HEK293T (cell line): ENCODE data around the gene ZNF319.

Experiments used
- CTCF ChIA-PET: fragments of 350-600 bp; formaldehyde crosslinking; extraction: SDS; loops from one replicate; lab custom pipeline; 2021; ENCODE audit warnings: antibody characterized with exemption, inconsistent platforms; lab: Yijun Ruan, JAX
- POLR2A ChIA-PET: fragments of 350-600 bp; formaldehyde crosslinking; extraction: SDS; loops from one replicate; lab custom pipeline; 2020; ENCODE audit warnings: antibody characterized with exemption, inconsistent platforms; lab: Yijun Ruan, JAX
- DNase-seq: peaks from one replicate; pipeline ENCODE4 v3.0.0; 2012; ENCODE audit warnings: mixed read lengths; ENCODE audit errors: extremely low spot score
- ARNT ChIP-seq: fragments of 450-650 bp; IDR thresholded peaks from 2 replicates; pipeline ENCODE4 v1.6.1; 2017; ENCODE audit warnings: mild to moderate bottlenecking
- BHLHE40 ChIP-seq: fragments of 450-650 bp; IDR thresholded peaks from 2 replicates; pipeline ENCODE4 v1.6.1; 2016; ENCODE audit warnings: mild to moderate bottlenecking, moderate library complexity, borderline replicate concordance
- CTBP1 ChIP-seq: fragments of 450-650 bp; IDR thresholded peaks from 2 replicates; pipeline ENCODE4 v1.6.1; 2016; ENCODE audit warnings: borderline replicate concordance
- ELF4 ChIP-seq: fragments of 450-650 bp; IDR thresholded peaks from 2 replicates; pipeline ENCODE4 v1.6.1; 2017; ENCODE audit warnings: antibody characterized with exemption
- FOXA1 ChIP-seq: fragments of 450-650 bp; IDR thresholded peaks from 2 replicates; pipeline ENCODE4 v1.6.1; 2016; ENCODE audit warnings: mild to moderate bottlenecking
- FOXK2 ChIP-seq: fragments of 450-650 bp; IDR thresholded peaks from 2 replicates; pipeline ENCODE4 v1.6.1; 2016; ENCODE audit warnings: mild to moderate bottlenecking
- FOXM1 ChIP-seq: fragments of 450-650 bp; IDR thresholded peaks from 2 replicates; pipeline ENCODE4 v1.6.1; 2017; ENCODE audit warnings: mild to moderate bottlenecking, borderline replicate concordance
- HDGF ChIP-seq: fragments of 450-650 bp; IDR thresholded peaks from 2 replicates; pipeline ENCODE4 v1.6.1; 2017; ENCODE audit warnings: antibody characterized with exemption, borderline replicate concordance
- L3MBTL2 ChIP-seq: fragments of 450-650 bp; conservative IDR thresholded peaks from 2 replicates; pipeline ENCODE4 v1.6.1; 2016; ENCODE audit warnings: mild to moderate bottlenecking
- LEF1 ChIP-seq: fragments of 450-650 bp; IDR thresholded peaks from 2 replicates; pipeline ENCODE4 v1.6.1; 2017; ENCODE audit warnings: mild to moderate bottlenecking, borderline replicate concordance
- NFRKB ChIP-seq: fragments of 450-650 bp; IDR thresholded peaks from 2 replicates; pipeline ENCODE4 v1.6.1; 2016; ENCODE audit warnings: mild to moderate bottlenecking, moderate library complexity
- SP1 ChIP-seq: fragments of 450-650 bp; IDR thresholded peaks from 2 replicates; pipeline ENCODE4 v1.6.1; 2017
- SUZ12 ChIP-seq: fragments of 450-650 bp; IDR thresholded peaks from 2 replicates; pipeline ENCODE4 v1.6.1; 2016; ENCODE audit warnings: mild to moderate bottlenecking
- TARDBP ChIP-seq: fragments of 450-650 bp; IDR thresholded peaks from 2 replicates; pipeline ENCODE4 v1.6.1; 2016
- ZNF384 ChIP-seq: fragments of 450-650 bp; IDR thresholded peaks from 2 replicates; pipeline ENCODE4 v1.6.1; 2016
- TF ChIP-seq, protein P1 (sequence below): fragments of 450-650 bp; IDR thresholded peaks from 2 replicates; pipeline ENCODE4 v1.6.1; 2016

ZNF319 gene

DNA sequence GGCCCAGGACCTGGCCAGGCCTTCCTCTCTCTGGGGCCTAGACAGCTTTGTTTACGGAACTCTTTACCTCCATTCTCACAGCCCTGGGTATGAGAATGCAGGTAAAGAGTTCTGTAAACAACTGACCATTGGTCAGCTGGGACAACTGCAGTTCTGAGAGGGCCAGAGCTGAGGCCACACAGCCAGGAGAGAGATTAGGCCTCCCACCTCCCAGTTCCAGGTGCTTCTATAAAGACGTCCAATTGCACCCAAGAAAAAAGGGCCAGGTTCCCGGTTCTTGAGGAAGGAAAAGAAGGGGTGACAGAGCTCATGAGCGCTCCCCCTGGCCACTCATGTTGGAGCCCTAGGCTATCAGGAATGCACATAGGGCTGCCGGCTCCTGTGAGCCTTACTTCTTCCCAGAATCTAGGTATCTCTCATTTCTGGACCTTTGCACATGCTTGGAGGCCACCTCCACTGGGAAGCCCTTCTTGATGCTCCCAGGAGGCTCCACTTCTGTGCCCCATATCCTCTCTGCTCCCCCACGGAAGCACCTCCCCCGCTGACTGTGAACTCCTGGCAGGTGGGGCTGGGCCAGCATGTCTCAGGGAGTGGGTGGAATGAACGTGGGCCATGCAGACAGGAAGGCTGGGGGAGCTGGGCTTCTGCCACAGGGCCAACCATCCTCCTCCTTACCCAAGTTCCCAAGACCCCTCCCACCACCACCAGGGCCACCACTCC is 42.6 kb downstream of the ZNF319 start:
- TF ChIP-seq FOXM1 (no peak), ARNT (no peak), L3MBTL2 (no peak), ZNF384 (no peak), HDGF (no peak)
- ChIA-PET CTCF (no interaction called here), POLR2A (no interaction called here)
- no peak for DNase-seq

DNA sequence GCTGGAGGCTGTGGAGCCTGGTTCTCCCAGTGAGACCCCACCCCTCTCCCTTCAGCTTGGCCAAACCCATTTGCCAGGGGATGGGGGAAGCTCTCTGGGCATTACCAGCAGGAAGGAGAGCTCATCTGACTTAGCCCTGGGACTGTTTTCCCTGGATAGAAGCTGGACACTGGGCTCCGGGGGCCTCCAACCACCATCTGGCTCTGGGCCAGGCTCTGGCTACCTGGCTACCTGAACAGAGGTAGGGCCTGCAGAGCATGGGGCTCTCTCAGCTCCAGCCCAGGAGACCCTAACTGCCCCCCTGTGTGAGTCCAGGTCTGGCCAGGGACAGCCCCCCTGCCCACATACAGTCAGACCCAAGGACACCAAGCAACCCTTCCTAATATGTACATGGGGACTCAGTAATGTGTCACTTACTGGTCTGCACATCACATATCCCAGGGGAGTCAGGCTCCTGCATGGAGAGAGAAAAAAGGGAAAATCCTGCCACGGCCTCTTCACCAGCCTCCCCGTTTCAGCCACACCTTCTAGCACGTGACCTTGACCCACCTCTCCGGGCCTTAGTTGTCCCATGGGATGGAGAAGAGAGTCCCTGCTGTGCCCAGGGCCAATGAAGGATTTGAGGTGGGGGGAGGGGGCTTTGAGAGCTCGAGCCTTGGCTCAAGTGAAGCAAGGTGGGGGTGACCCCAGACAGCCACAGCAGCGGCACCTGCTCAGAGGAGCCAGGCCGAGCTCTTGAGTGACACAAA is 43.4 kb downstream of the ZNF319 start:
- ChIA-PET CTCF (no interaction called here), POLR2A (no interaction called here)
- no peak for TF ChIP-seq ARNT
- TF ChIP-seq LEF1 = no peak
- no peak for TF ChIP-seq HDGF
- no peak for TF ChIP-seq FOXM1
- no peak for TF ChIP-seq BHLHE40
- TF ChIP-seq CTBP1 = no peak
- TF ChIP-seq, protein P1, sequence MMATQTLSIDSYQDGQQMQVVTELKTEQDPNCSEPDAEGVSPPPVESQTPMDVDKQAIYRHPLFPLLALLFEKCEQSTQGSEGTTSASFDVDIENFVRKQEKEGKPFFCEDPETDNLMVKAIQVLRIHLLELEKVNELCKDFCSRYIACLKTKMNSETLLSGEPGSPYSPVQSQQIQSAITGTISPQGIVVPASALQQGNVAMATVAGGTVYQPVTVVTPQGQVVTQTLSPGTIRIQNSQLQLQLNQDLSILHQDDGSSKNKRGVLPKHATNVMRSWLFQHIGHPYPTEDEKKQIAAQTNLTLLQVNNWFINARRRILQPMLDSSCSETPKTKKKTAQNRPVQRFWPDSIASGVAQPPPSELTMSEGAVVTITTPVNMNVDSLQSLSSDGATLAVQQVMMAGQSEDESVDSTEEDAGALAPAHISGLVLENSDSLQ = no peak
- no peak for TF ChIP-seq SP1
- TF ChIP-seq FOXK2 = no peak
- no peak for TF ChIP-seq SUZ12
- TF ChIP-seq ELF4 = no peak
- no peak for TF ChIP-seq ZNF384
- DNase-seq = no peak

DNA sequence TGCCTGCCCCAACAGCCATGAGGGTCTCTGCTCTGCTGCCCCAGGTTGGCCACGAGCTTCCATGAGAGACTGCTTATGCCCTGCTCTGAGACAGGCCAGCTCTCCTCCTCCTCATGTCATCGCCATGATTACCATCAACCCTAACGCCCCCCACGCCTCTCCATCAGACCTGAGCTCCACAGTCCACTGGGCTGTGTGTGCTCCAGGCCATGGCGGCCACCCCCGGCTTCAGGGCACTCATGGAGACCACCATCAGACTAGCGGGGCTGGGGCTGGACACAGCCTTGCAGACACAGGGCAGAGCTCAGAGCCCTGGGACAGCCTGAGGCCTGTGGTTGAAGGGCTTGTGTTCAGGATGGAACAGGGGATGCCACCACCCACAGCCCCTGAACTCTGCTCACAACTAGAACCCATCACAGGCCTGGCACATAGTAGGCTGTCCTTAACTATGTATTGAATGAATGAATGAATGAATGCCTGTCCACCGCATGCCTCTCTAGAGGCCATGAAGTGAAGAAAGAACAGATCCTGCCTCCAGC is 44.1 kb downstream of the ZNF319 start:
- TF ChIP-seq SUZ12 = no peak
- no peak for DNase-seq
- CTCF ChIA-PET = no interaction called here
- POLR2A ChIA-PET = no interaction called here

DNA sequence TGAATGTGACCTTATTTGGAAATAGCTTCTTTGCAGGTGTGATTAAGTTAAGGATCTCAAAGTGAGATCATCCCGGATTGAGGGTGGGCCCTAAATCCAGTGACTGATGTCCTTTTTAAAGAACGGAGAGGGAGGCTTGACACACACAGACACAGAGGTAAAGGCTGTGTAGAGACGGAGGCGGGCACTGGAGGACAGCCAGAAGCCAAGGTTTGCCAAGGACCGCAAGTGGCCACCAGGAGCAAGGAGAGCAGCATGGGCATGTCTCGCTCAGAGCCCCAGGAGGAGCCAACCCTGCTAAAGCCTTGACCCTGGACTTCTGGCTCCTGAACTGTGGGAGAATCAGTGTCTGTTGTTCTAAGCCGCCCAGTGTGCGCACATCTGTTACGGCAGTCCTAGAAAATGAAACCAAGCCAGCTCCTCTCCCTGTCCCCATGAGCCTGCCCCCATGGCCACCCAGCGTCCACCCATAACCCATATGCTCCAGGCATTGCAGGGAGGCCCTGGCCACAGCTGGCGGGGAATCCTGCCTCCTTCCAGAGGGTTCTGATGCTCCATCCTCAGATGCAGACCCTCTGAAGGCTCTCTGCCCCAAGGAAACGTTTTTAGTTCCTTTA is 44.8 kb downstream of the ZNF319 start:
- POLR2A ChIA-PET = no interaction called here
- CTCF ChIA-PET = no interaction called here
- no peak for DNase-seq
- TF ChIP-seq LEF1 (no peak), ZNF384 (no peak)

DNA sequence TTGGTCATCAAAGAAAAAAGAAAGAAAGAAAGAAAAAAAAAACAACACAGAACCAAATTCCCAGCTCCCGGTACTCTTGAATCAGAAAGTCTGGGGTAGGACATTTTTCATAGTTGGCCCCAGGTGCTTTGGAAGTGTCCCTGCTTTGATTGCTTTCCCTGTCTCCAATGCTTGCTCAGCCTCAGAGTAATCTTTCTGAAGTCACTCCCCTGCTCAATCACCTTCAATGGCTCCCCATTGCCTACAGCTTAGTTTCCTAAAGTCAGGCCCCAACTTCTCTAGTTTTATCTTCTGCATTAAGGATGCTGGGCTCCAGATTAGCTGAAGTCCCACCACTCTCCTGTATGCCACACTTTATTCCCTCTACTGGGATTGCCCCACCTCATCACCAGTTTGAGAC is 46.6 kb downstream of the ZNF319 start:
- ChIA-PET CTCF (no interaction called here), POLR2A (no interaction called here)
- no peak for DNase-seq
- no peak for TF ChIP-seq TARDBP
- TF ChIP-seq SUZ12 = no peak
- TF ChIP-seq FOXK2 = no peak
- no peak for TF ChIP-seq ELF4
- TF ChIP-seq HDGF = no peak
- no peak for TF ChIP-seq ZNF384
- TF ChIP-seq SP1 = no peak
- no peak for TF ChIP-seq LEF1
- no peak for TF ChIP-seq ARNT
- TF ChIP-seq, protein P1 = no peak
- TF ChIP-seq L3MBTL2 = no peak
- no peak for TF ChIP-seq CTBP1
- TF ChIP-seq NFRKB = no peak

DNA sequence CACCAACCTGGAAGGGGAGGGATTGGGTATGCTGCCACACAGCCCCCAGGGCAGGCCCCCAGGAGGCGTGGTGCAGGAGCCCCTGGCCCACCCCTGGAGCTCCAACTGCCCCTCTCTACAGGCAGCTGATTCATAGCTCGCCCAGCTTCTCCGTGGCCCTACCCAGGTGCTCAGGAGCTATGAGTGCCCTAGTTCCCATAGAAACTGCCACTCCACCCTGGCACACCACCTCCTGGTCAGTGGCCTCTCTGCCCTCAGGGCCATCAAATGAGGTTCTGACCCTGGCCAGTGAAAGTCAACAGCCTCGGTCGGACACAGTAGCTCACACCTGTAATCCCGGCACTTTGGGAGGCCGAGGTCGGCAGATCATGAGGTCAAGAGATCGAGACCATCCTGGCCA is 47.6 kb downstream of the ZNF319 start:
- CTCF ChIA-PET = no interaction called here
- DNase-seq = no peak
- no peak for TF ChIP-seq L3MBTL2
- no peak for TF ChIP-seq HDGF
- no peak for TF ChIP-seq TARDBP
- TF ChIP-seq FOXA1 = no peak
- TF ChIP-seq SP1 = no peak
- TF ChIP-seq ARNT = no peak
- no peak for TF ChIP-seq SUZ12
- TF ChIP-seq, protein P1 = no peak
- no peak for TF ChIP-seq BHLHE40
- no peak for TF ChIP-seq LEF1
- no peak for TF ChIP-seq FOXM1
- TF ChIP-seq FOXK2 = no peak
- TF ChIP-seq NFRKB = no peak
- TF ChIP-seq ELF4 = no peak
- TF ChIP-seq CTBP1 = no peak
- no peak for TF ChIP-seq ZNF384
- POLR2A ChIA-PET = no interaction called here
